GM23338 (cell line): ENCODE data around the gene IGSF21. TPM values are rescaled to one million over a fixed set of nuclear protein-coding genes. Genes with fewer than 3 reads are reported as not detected.

Experiments used
- ATAC-seq: fragments of 200-7000 bp; cut with Tn5 transposase; 3 replicates; pipeline ENCODE4 v1.9.1; 2020
- DNase-seq: peaks from one replicate; pipeline ENCODE4 v3.0.0-alpha.2; 2015; ENCODE audit warnings: low spot score
- H2AFZ ChIP-seq: fragments of 200-600 bp; sonication (generic); 2 replicates; pipeline ENCODE4 v1.8.0; 2016; ENCODE audit warnings: antibody characterized with exemption, mild to moderate bottlenecking, moderate library complexity
- H3F3A ChIP-seq: fragments of 200-600 bp; sonication (generic); replicated peaks from 2 replicates; pipeline ENCODE4 v1.8.0; 2017; ENCODE audit warnings: antibody characterized with exemption, mixed run types, low read depth
- H3K27ac ChIP-seq: fragments of 200-600 bp; sonication (generic); 2 replicates; pipeline ENCODE4 v1.6.1; 2016; ENCODE audit warnings: low read depth
- H3K27me3 ChIP-seq: fragments of 200-600 bp; sonication (generic); 2 replicates; pipeline ENCODE4 v1.8.0; 2016; ENCODE audit warnings: mild to moderate bottlenecking, mixed run types, moderate library complexity; ENCODE audit not compliant: insufficient read depth
- H3K36me3 ChIP-seq: fragments of 200-600 bp; sonication (generic); 2 replicates; pipeline ENCODE4 v1.8.0; 2016; ENCODE audit warnings: mild to moderate bottlenecking; ENCODE audit not compliant: insufficient read depth
- H3K4me1 ChIP-seq: fragments of 200-600 bp; sonication (generic); 2 replicates; pipeline ENCODE4 v1.8.0; 2016; ENCODE audit warnings: mild to moderate bottlenecking, moderate library complexity; ENCODE audit not compliant: insufficient read depth
- H3K4me2 ChIP-seq: fragments of 200-600 bp; sonication (generic); 2 replicates; pipeline ENCODE4 v1.7.1; 2017; ENCODE audit warnings: mixed run types
- H3K4me3 ChIP-seq: fragments of 200-600 bp; sonication (generic); 2 replicates; pipeline ENCODE4 v1.6.1; 2016; ENCODE audit warnings: mixed run types
- H3K79me2 ChIP-seq: fragments of 200-600 bp; sonication (generic); replicated peaks from 2 replicates; pipeline ENCODE4 v1.8.0; 2017; ENCODE audit warnings: mild to moderate bottlenecking; ENCODE audit not compliant: insufficient read depth
- H3K9me2 ChIP-seq: fragments of 200-600 bp; sonication (generic); 2 replicates; pipeline ENCODE4 v1.8.0; 2017; ENCODE audit not compliant: insufficient read depth
- H4K20me1 ChIP-seq: fragments of 200-600 bp; sonication (generic); replicated peaks from 2 replicates; pipeline ENCODE4 v1.8.0; 2017; ENCODE audit warnings: mild to moderate bottlenecking; ENCODE audit not compliant: insufficient read depth
- H3K27ac Mint-ChIP-seq: 2 replicates; pipeline ENCODE4 v1.8.0; 2020; ENCODE audit warnings: inconsistent platforms, mild to moderate bottlenecking, moderate library complexity, mixed read lengths
- H3K27me3 Mint-ChIP-seq: 3 replicates; pipeline ENCODE4 v1.8.0; 2022; ENCODE audit warnings: low read depth, mild to moderate bottlenecking, moderate library complexity, mixed read lengths, inconsistent platforms; ENCODE audit not compliant: insufficient read depth, poor library complexity
- H3K36me3 Mint-ChIP-seq: 3 replicates; pipeline ENCODE4 v1.8.0; 2021; ENCODE audit warnings: low read depth, mild to moderate bottlenecking, inconsistent platforms, moderate library complexity, mixed read lengths
- H3K4me1 Mint-ChIP-seq: 3 replicates; pipeline ENCODE4 v1.8.0; 2020; ENCODE audit warnings: mild to moderate bottlenecking, inconsistent platforms, mixed read lengths
- H3K4me3 Mint-ChIP-seq: 3 replicates; pipeline ENCODE4 v1.8.0; 2021; ENCODE audit warnings: moderate library complexity, mild to moderate bottlenecking, inconsistent platforms, mixed read lengths
- H3K9me3 Mint-ChIP-seq: 3 replicates; pipeline ENCODE4 v1.8.0; 2020; ENCODE audit warnings: moderate library complexity, mild to moderate bottlenecking, inconsistent platforms, mixed read lengths
- CREB1 ChIP-seq: fragments of 250-450 bp; sonication (Bioruptor Pico); IDR thresholded peaks from 2 replicates; pipeline ENCODE4 v1.5.0; 2020; ENCODE audit warnings: low read depth, mild to moderate bottlenecking, moderate library complexity
- ETS1 ChIP-seq: IDR thresholded peaks from 2 replicates; pipeline ENCODE4 v1.6.1; 2016; ENCODE audit warnings: antibody characterized with exemption
- EZH2 ChIP-seq: fragments of 200-600 bp; sonication (generic); IDR thresholded peaks from one replicate; pipeline ENCODE4 v1.8.0; 2017; ENCODE audit warnings: antibody characterized with exemption, mild to moderate bottlenecking, low read depth; ENCODE audit not compliant: unreplicated experiment
- EZH2phosphoT487 ChIP-seq: fragments of 200-600 bp; sonication (generic); IDR thresholded peaks from one replicate; pipeline ENCODE4 v1.8.1; 2018; ENCODE audit warnings: antibody characterized with exemption; ENCODE audit not compliant: unreplicated experiment
- JUNB ChIP-seq: IDR thresholded peaks from one replicate; pipeline ENCODE4 v1.6.1; 2016; ENCODE audit warnings: antibody characterized with exemption; ENCODE audit not compliant: unreplicated experiment
- NANOG ChIP-seq: IDR thresholded peaks from 2 replicates; pipeline ENCODE4 v1.6.1; 2016; ENCODE audit warnings: antibody characterized with exemption, borderline replicate concordance
- POLR2AphosphoS5 ChIP-seq: IDR thresholded peaks from 2 replicates; pipeline ENCODE4 v1.6.1; 2016; ENCODE audit warnings: antibody characterized with exemption, low read depth
- STAT1 ChIP-seq: IDR thresholded peaks from one replicate; pipeline ENCODE4 v1.6.1; 2016; ENCODE audit warnings: antibody characterized with exemption; ENCODE audit not compliant: unreplicated experiment
- ZNF114 ChIP-seq: fragments of 250-450 bp; sonication (Bioruptor Pico); IDR thresholded peaks from 2 replicates; pipeline ENCODE4 v1.5.0; 2020; ENCODE audit warnings: mild to moderate bottlenecking, moderate library complexity
- ZNF331 ChIP-seq: fragments of 250-450 bp; sonication (Bioruptor Pico); IDR thresholded peaks from 2 replicates; pipeline ENCODE4 v1.5.0; 2020; ENCODE audit warnings: low read depth, mild to moderate bottlenecking, moderate library complexity
- ZNF462 ChIP-seq: fragments of 250-450 bp; sonication (Bioruptor Pico); IDR thresholded peaks from 2 replicates; pipeline ENCODE4 v1.5.0; 2020; ENCODE audit warnings: mild to moderate bottlenecking, moderate library complexity
- polyA plus RNA-seq: library from polyadenylated mRNA; unstranded; fragments of >200 nt; fragmentation: Nextera tagmentation; extraction: Ambion mirVana; gene quantifications from 2 replicates; pipeline ENCODE4 v1.2.1, GENCODE V29; 2016
- total RNA-seq: library from RNA; depleted of rRNA; stranded (reverse); fragments of >200 nt; shearing (Covaris generic); gene quantifications from 2 replicates; pipeline ENCODE4 v1.2.3, GENCODE V29; 2014
- TF ChIP-seq, protein P1 (sequence below): IDR thresholded peaks from one replicate; pipeline ENCODE4 v1.6.1; 2018; ENCODE audit warnings: antibody characterized with exemption; ENCODE audit not compliant: unreplicated experiment
- TF ChIP-seq, protein P2 (sequence below), 2 experiments: fragments of 200-600 bp in 1 of 2; sonication (generic) in 1 of 2; conservative IDR thresholded peaks; 2 replicates each; pipeline versions ENCODE4 v1.5.1 to v1.6.1; 2016 to 2017; ENCODE audit warnings: antibody characterized with exemption in 2 of 2, low read depth in 2 of 2, mild to moderate bottlenecking in 2 of 2, moderate library complexity in 1 of 2

The IGSF21 gene
- total and polyA plus RNA-seq, 2 experiments from 2014 or later: 15.6 to 15.7 TPM

DNA sequence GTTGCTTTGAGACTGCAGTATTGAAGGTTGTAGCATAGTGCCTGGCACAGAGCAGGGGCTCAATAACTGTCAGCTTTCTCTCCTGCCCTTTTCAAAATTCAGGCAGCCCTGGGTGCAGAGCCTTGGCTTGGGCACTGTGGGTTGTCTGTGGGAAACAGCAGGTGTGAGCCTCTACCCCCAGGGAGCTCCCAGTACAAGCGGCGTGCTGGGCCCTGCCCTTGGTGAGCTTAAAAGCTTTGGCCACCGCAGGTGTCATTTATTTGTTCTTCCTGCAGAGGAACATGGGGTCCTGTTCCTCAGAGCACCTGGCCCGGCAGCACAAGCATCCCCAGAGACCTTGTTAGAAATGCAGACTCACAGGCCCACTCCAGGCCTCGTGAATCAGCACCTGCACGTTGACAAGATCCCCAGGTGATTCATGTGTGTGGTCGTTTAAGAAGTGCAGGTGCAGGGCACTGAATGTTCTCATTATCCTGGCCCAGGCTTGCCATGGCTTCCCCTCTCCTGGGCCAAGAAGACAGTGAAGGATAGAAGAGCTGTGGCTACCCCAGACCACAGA lies 29.9 kb upstream of the IGSF21 start:
- DNase-seq: no peak
- Histone ChIP-seq H4K20me1 (no peaks in the 10 kb centered on the region), H3K36me3 (no peaks in the 10 kb centered on the region), H3K4me1 (no peaks in the 10 kb centered on the region), H2AFZ (no peak overlapping the region), H3K27ac (no peak overlapping the region), H3K4me3 (no peak overlapping the region), H3K79me2 (no peaks in the 10 kb centered on the region), H3K4me2 (no peak overlapping the region), H3K9me2 (no peaks in the 10 kb centered on the region), H3K27me3 (no peaks in the 10 kb centered on the region), H3F3A (no peaks in the 10 kb centered on the region)
- Mint-ChIP-seq H3K4me3 (no peak overlapping the region), H3K36me3 (no peaks in the 10 kb centered on the region; the same call in 2 of the 3 replicates), H3K27me3 (peaks cover 6% of the 10 kb centered on the region), H3K4me1 (peaks cover 15% of the 10 kb centered on the region), H3K27ac (no peak overlapping the region), H3K9me3 (no peaks in the 10 kb centered on the region)
- ATAC-seq: peak; percentile 21; the same call in 1 of the 3 replicates
- TF ChIP-seq CREB1 (CRISPR knock-in tag): no peak
- no peak for TF ChIP-seq NANOG
- no peak for TF ChIP-seq EZH2
- no peak for TF ChIP-seq ZNF114 (CRISPR knock-in tag)
- no peak for TF ChIP-seq STAT1
- TF ChIP-seq, protein P1, sequence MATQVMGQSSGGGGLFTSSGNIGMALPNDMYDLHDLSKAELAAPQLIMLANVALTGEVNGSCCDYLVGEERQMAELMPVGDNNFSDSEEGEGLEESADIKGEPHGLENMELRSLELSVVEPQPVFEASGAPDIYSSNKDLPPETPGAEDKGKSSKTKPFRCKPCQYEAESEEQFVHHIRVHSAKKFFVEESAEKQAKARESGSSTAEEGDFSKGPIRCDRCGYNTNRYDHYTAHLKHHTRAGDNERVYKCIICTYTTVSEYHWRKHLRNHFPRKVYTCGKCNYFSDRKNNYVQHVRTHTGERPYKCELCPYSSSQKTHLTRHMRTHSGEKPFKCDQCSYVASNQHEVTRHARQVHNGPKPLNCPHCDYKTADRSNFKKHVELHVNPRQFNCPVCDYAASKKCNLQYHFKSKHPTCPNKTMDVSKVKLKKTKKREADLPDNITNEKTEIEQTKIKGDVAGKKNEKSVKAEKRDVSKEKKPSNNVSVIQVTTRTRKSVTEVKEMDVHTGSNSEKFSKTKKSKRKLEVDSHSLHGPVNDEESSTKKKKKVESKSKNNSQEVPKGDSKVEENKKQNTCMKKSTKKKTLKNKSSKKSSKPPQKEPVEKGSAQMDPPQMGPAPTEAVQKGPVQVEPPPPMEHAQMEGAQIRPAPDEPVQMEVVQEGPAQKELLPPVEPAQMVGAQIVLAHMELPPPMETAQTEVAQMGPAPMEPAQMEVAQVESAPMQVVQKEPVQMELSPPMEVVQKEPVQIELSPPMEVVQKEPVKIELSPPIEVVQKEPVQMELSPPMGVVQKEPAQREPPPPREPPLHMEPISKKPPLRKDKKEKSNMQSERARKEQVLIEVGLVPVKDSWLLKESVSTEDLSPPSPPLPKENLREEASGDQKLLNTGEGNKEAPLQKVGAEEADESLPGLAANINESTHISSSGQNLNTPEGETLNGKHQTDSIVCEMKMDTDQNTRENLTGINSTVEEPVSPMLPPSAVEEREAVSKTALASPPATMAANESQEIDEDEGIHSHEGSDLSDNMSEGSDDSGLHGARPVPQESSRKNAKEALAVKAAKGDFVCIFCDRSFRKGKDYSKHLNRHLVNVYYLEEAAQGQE: no peak
- TF ChIP-seq JUNB: no peak
- TF ChIP-seq, protein P2, sequence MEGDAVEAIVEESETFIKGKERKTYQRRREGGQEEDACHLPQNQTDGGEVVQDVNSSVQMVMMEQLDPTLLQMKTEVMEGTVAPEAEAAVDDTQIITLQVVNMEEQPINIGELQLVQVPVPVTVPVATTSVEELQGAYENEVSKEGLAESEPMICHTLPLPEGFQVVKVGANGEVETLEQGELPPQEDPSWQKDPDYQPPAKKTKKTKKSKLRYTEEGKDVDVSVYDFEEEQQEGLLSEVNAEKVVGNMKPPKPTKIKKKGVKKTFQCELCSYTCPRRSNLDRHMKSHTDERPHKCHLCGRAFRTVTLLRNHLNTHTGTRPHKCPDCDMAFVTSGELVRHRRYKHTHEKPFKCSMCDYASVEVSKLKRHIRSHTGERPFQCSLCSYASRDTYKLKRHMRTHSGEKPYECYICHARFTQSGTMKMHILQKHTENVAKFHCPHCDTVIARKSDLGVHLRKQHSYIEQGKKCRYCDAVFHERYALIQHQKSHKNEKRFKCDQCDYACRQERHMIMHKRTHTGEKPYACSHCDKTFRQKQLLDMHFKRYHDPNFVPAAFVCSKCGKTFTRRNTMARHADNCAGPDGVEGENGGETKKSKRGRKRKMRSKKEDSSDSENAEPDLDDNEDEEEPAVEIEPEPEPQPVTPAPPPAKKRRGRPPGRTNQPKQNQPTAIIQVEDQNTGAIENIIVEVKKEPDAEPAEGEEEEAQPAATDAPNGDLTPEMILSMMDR (conservative IDR thresholded peaks at IDR 0.05; ENCODE audit: low read depth in 2 of 2): no peak
- no peak for TF ChIP-seq ETS1
- TF ChIP-seq ZNF462: no peak
- TF ChIP-seq ZNF331 (CRISPR knock-in tag): no peak
- TF ChIP-seq EZH2phosphoT487: no peak
- TF ChIP-seq POLR2AphosphoS5: no peak
